Dermis microvascular lymphatic vessel endothelial cell (primary cell): Measurements from ENCODE around the gene TMEM150B. TPM values are rescaled to one million over a fixed set of nuclear protein-coding genes. Genes with fewer than 3 reads are reported as not detected.

ENCODE experiments used
- DNase-seq, 2 donors: peaks; one replicate each; pipeline versions ENCODE4 v3.0.0 to v3.0.0-alpha.2; 2010; ENCODE audit warnings: low read depth in 2 of 2
- total RNA-seq: library from RNA; depleted of rRNA; stranded (reverse); fragments of >200 nt; gene quantifications from 2 replicates; pipeline ENCODE4 v1.2.1, GENCODE V29; 2014

TMEM150B gene
- total RNA-seq, 1 donor from 2014 or later, result not detected

- DNase-seq, result no peak
These were observed 46.6 kb downstream of the TMEM150B start for GRCh38 chr19:55278391-55279135.

GRCh38 chr19:55277494-55277893, 47.6 kb downstream of the TMEM150B start:
- DNase-seq, result no peak

- DNase-seq, result no peak
These were observed 48.3 kb downstream of the TMEM150B start for GRCh38 chr19:55276720-55277430.

- DNase-seq, result no peak
These were observed 49.1 kb downstream of the TMEM150B start for GRCh38 chr19:55275851-55276719.

GRCh38 chr19:55273978-55274707, 51.0 kb downstream of the TMEM150B start:
- DNase-seq, result no peak

GRCh38 chr19:55272142-55272541, 53.0 kb downstream of the TMEM150B start:
- DNase-seq, result no peak

GRCh38 chr19:55270172-55270942, 54.8 kb downstream of the TMEM150B start:
- no peak for DNase-seq

- no peak for DNase-seq
These were observed 55.8 kb downstream of the TMEM150B start for GRCh38 chr19:55269299-55269698.

- DNase-seq, result no peak
These were observed 58.3 kb downstream of the TMEM150B start for GRCh38 chr19:55266840-55267239.

- no peak for DNase-seq
These were observed 58.7 kb downstream of the TMEM150B start for GRCh38 chr19:55266404-55266803.

- DNase-seq, result no peak
These were observed 59.3 kb downstream of the TMEM150B start for GRCh38 chr19:55265723-55266386.

- no peak for DNase-seq
These were observed 60.0 kb downstream of the TMEM150B start for GRCh38 chr19:55265173-55265572.

- DNase-seq, result no peak
These were observed 60.6 kb downstream of the TMEM150B start for GRCh38 chr19:55264531-55264930.

Other genes starting within 250 kb of the TMEM150B start
- 5.7 and 8.9 TPM in 2 replicates for gene EPS8L1, start 249.5 kb downstream of the TMEM150B start, total RNA-seq
- gene PPP1R12C, start 207.7 kb downstream of the TMEM150B start, total RNA-seq, result 21.1 and 34.4 TPM in 2 replicates
- gene TNNT1, start 176.1 kb downstream of the TMEM150B start, total RNA-seq, result 0.51 and 1.7 TPM in 2 replicates
- gene TNNI3, start 167.6 kb downstream of the TMEM150B start, total RNA-seq, result not detected in 2 replicates
- 0.26 and 0.38 TPM in 2 replicates for gene DNAAF3, start 158.7 kb downstream of the TMEM150B start, total RNA-seq
- gene SYT5, start 145.1 kb downstream of the TMEM150B start, total RNA-seq, result under 0.01 TPM in 1 of 2 replicates, not detected in the other
- 0.13 TPM in 2 replicates for gene PTPRH, start 115.8 kb downstream of the TMEM150B start, total RNA-seq
- gene TMEM86B, start 96.6 kb downstream of the TMEM150B start, total RNA-seq, result 0.26 and 0.89 TPM in 2 replicates
- gene PPP6R1, start 66.3 kb downstream of the TMEM150B start, total RNA-seq, result 19.9 and 34.9 TPM in 2 replicates
- 19.9 and 26.8 TPM in 2 replicates for gene HSPBP1, start 45.2 kb downstream of the TMEM150B start, total RNA-seq
- gene BRSK1, start 41.3 kb downstream of the TMEM150B start, total RNA-seq, result 0.39 and 1.3 TPM in 2 replicates
- gene KMT5C, start 14.5 kb upstream of the TMEM150B start, total RNA-seq, result 3.2 and 4.6 TPM in 2 replicates
- gene COX6B2, start 29.4 kb upstream of the TMEM150B start, total RNA-seq, result not detected in 2 replicates
- gene GARIN5B, start 37.9 kb upstream of the TMEM150B start, total RNA-seq, result not detected in 2 replicates
- gene IL11, start 45.1 kb upstream of the TMEM150B start, total RNA-seq, result under 0.01 and 0.13 TPM in 2 replicates
- gene TMEM190, start 51.5 kb upstream of the TMEM150B start, total RNA-seq, result not detected in 2 replicates
- gene TMEM238, start 59.0 kb upstream of the TMEM150B start, total RNA-seq, result 0.26 and 0.63 TPM in 2 replicates
- 126 and 262 TPM in 2 replicates for gene RPL28, start 60.6 kb upstream of the TMEM150B start, total RNA-seq
- gene UBE2S, start 82.4 kb upstream of the TMEM150B start, total RNA-seq, result 40.6 and 54.6 TPM in 2 replicates
- gene SHISA7, start 118.0 kb upstream of the TMEM150B start, total RNA-seq, result not detected in 2 replicates
- gene ISOC2, start 136.3 kb upstream of the TMEM150B start, total RNA-seq, result 61.0 and 75.9 TPM in 2 replicates
- not detected in 2 replicates for gene C19orf85, start 139.4 kb upstream of the TMEM150B start, total RNA-seq
- gene ZNF628, start 151.3 kb upstream of the TMEM150B start, total RNA-seq, result 0.77 and 2.1 TPM in 2 replicates
- 8.9 and 9.1 TPM in 2 replicates for gene NAT14, start 159.8 kb upstream of the TMEM150B start, total RNA-seq
- gene SSC5D, start 163.1 kb upstream of the TMEM150B start, total RNA-seq, result under 0.01 and 0.13 TPM in 2 replicates
- not detected in 2 replicates for gene SBK2, start 211.8 kb upstream of the TMEM150B start, total RNA-seq
- 0.13 and 0.26 TPM in 2 replicates for gene SBK3, start 220.2 kb upstream of the TMEM150B start, total RNA-seq